Adrenal gland (tissue), 12 donors: Measurements from ENCODE around the gene EPC1. TPM values are rescaled to one million over a fixed set of nuclear protein-coding genes. Genes with fewer than 3 reads are reported as not detected.
"Not testable (repeated sequence)": the region's sequence is repeated elsewhere in the genome, so short reads cannot be mapped to it uniquely, and the experiment has no call there.

ENCODE experiments used
- DNase-seq, 7 donors: peaks; one replicate each; pipeline ENCODE4 v3.0.0-alpha.2; 2019 to 2020
- H3K27ac ChIP-seq, 5 donors: fragments of 200-600 bp; sonication (generic) in 4 of 5; 1 replicate in 3 of 5; 2 replicates in 2 of 5; pipeline versions ENCODE4 v1.5.1 to v1.8.0; 2016 to 2020; ENCODE audit warnings: mild to moderate bottlenecking in 1 of 5
- H3K27me3 ChIP-seq: fragments of 200-600 bp; 2 replicates; pipeline ENCODE4 v1.8.0; 2021
- H3K36me3 ChIP-seq, 2 donors: fragments of 200-600 bp; replicated peaks in 1 of 2; 1 replicate in 1 of 2; 2 replicates in 1 of 2; pipeline versions ENCODE4 v1.5.1 to v1.8.0; 2018 to 2022
- H3K4me1 ChIP-seq, 2 donors: fragments of 200-600 bp; replicated peaks in 1 of 2; 1 replicate in 1 of 2; 2 replicates in 1 of 2; pipeline versions ENCODE4 v1.5.1 to v1.8.0; 2018 to 2021
- H3K4me3 ChIP-seq, 4 donors: fragments of 200-600 bp; sonication (generic) in 3 of 4; one replicate each; pipeline ENCODE4 v1.5.1; 2016 to 2018
- H3K9me3 ChIP-seq, 3 donors: fragments of 200-600 bp; sonication (generic) in 1 of 3; replicated peaks in 1 of 3; 1 replicate in 2 of 3; 2 replicates in 1 of 3; pipeline versions ENCODE4 v1.5.1 to v1.8.0; 2016 to 2021
- CTCF ChIP-seq, 6 experiments: fragments of 450-650 bp in 4 of 6; fragments of 200-600 bp in 2 of 6; sonication (generic) in 1 of 6; IDR thresholded peaks; 1 replicate in 5 of 6; 2 replicates in 1 of 6; pipeline versions ENCODE4 v1.5.1 to v1.8.0; 2016 to 2021; ENCODE audit warnings: antibody characterized with exemption in 6 of 6, mild to moderate bottlenecking in 2 of 6, moderate library complexity in 1 of 6
- POLR2A ChIP-seq, 2 donors: fragments of 450-650 bp; IDR thresholded peaks; one replicate each; pipeline ENCODE4 v1.6.1; 2017; ENCODE audit warnings: antibody characterized with exemption in 2 of 2, mild to moderate bottlenecking in 2 of 2, moderate library complexity in 1 of 2
- WGBS, 4 donors: extraction: QIAGEN DNeasy Blood & Tissue Kit in 2 of 4; methylation state at CpG; one replicate each; pipeline versions ENCODE4 v1.1.5 to v1.1.7; 2013 to 2017; 5-methylcytosine and 5-hydroxymethylcytosine counted together
- intact Hi-C, 2 donors: fragments of 100-400 bp; cut with DNase I; formaldehyde crosslinking; loops; one replicate each; pipeline versions ENCODE4 v1.14.1 to v1.15.0; 2022 to 2023
- polyA plus RNA-seq, 3 donors: library from polyadenylated mRNA; stranded (reverse); fragments of 200-250 nt in 2 of 3; fragments of 350-450 nt in 1 of 3; fragmentation: Illumina TruSeq in 1 of 3; extraction: RNeasy Lipid Tissue Mini Kit (QIAGEN cat#74804) in 1 of 3; gene quantifications; one replicate each; pipeline ENCODE4 v1.2.3, GENCODE V29; 2013 to 2014
- total RNA-seq, 9 donors: library from RNA; depleted of rRNA in 4 of 9; stranded (reverse); fragments of >200 nt in 4 of 9; fragments of 120-200 nt in 1 of 9; fragmentation: NEBNext Ultra II Directional in 1 of 9; extraction: Animal tissue kit (Norgen Biotek cat#: 25700) in 1 of 9; gene quantifications; one replicate each; pipeline versions ENCODE4 v1.1.0 to v1.2.4, GENCODE V29; 2013 to 2023
- donor health status: healthy with polysubstance abuse.
- donor health status: Bipolar disorder and iron deficiency.
- donor health status: DM: yes; HTN: yes; CAD: no.
- donor health status: DM: no; HTN: no; CAD: no.
- donor health status: DM: no; HTN: no; CAD: no.
- donor health status: DM: yes; HTN: yes; CAD: no.

The EPC1 gene
- total and polyA plus RNA-seq, 12 donors, result 10.9 to 43.6 (median 24.4) TPM

- H3K4me1 ChIP-seq, result no peaks in the 10 kb centered on the region
- 76 to 93% (median 88%) methylated on average over 1 of the region's 1 CpG for WGBS, 4 donors
- H3K27me3 ChIP-seq, result no peaks in the 10 kb centered on the region
- no peak for TF ChIP-seq CTCF (IDR thresholded peaks at IDR 0.05)
- no peak for TF ChIP-seq POLR2A (IDR thresholded peaks at IDR 0.05)
- no peaks in the 10 kb centered on the region for H3K9me3 ChIP-seq
- H3K36me3 ChIP-seq, result no peaks in the 10 kb centered on the region
- DNase-seq, result no peak
- H3K27ac ChIP-seq, result no peak overlapping the region
- H3K4me3 ChIP-seq, result no peak overlapping the region
- intact Hi-C loops, result no loop called here
Measured at GRCh38 chr10:32234471-32234870, 112.5 kb downstream of the EPC1 start.

GRCh38 chr10:32233375-32233774 lies 113.6 kb downstream of the EPC1 start:
- H3K4me3 ChIP-seq, H3K4me1 ChIP-seq, H3K27me3 ChIP-seq, H3K27ac ChIP-seq, intact Hi-C loops, H3K36me3 ChIP-seq, H3K9me3 ChIP-seq, DNase-seq: not testable (repeated sequence)
- 94 to 97% (median 96%) methylated on average over 23 to 33 of the region's 36 CpGs for WGBS, 4 donors

GRCh38 chr10:32232378-32232777 lies 114.6 kb downstream of the EPC1 start:
- Histone ChIP-seq H3K36me3 (no peaks in the 10 kb centered on the region), H3K9me3 (no peaks in the 10 kb centered on the region), H3K27me3 (no peaks in the 10 kb centered on the region), H3K27ac (no peak overlapping the region), H3K4me1 (no peaks in the 10 kb centered on the region), H3K4me3 (no peak overlapping the region)
- 33 to 55% (median 46%) methylated on average over 1 of the region's 1 CpG for WGBS, 4 donors
- DNase-seq, result no peak
- TF ChIP-seq CTCF (IDR thresholded peaks at IDR 0.05), result no peak
- no peak for TF ChIP-seq POLR2A (IDR thresholded peaks at IDR 0.05)
- intact Hi-C loops, result no loop called here

- H3K4me3 ChIP-seq, H3K27me3 ChIP-seq, H3K4me1 ChIP-seq, DNase-seq, intact Hi-C loops, H3K36me3 ChIP-seq, H3K9me3 ChIP-seq, H3K27ac ChIP-seq: not testable (repeated sequence)
- WGBS, 4 donors, result 88 to 95% (median 91%) methylated on average over 7 of the region's 7 CpGs
Measured at GRCh38 chr10:32229788-32230187, 117.2 kb downstream of the EPC1 start.

GRCh38 chr10:32229170-32229569 lies 117.8 kb downstream of the EPC1 start:
- WGBS, 4 donors, result 47 to 75% (median 57%) methylated on average over 3 of the region's 3 CpGs
- TF ChIP-seq CTCF (IDR thresholded peaks at IDR 0.05) (no peak), POLR2A (IDR thresholded peaks at IDR 0.05) (no peak)
- no peak for DNase-seq
- no peaks in the 10 kb centered on the region for H3K9me3 ChIP-seq
- no peaks in the 10 kb centered on the region for H3K27me3 ChIP-seq
- no peak overlapping the region for H3K27ac ChIP-seq
- H3K4me3 ChIP-seq, result no peak overlapping the region
- no peaks in the 10 kb centered on the region for H3K36me3 ChIP-seq
- intact Hi-C loops, result no loop called here
- H3K4me1 ChIP-seq, result no peaks in the 10 kb centered on the region
